Activated naive CD8-positive, alpha-beta T cell (primary cell): ENCODE data around the gene UGT3A2.

ENCODE experiments used
- H3K27ac Mint-ChIP-seq: one replicate; pipeline ENCODE4 v1.8.0; 2021; ENCODE audit warnings: mixed read lengths
- H3K27me3 Mint-ChIP-seq: one replicate; pipeline ENCODE4 v1.8.0; 2021; ENCODE audit warnings: mixed read lengths
- H3K36me3 Mint-ChIP-seq: one replicate; pipeline ENCODE4 v1.8.0; 2021; ENCODE audit warnings: mixed read lengths
- H3K4me1 Mint-ChIP-seq: one replicate; pipeline ENCODE4 v1.8.0; 2021; ENCODE audit warnings: low read depth, mixed read lengths
- H3K4me3 Mint-ChIP-seq: one replicate; pipeline ENCODE4 v1.8.0; 2021; ENCODE audit warnings: mild to moderate bottlenecking, mixed read lengths
- H3K9me3 Mint-ChIP-seq: one replicate; pipeline ENCODE4 v1.8.0; 2021; ENCODE audit warnings: low read depth, mixed read lengths

Gene UGT3A2

GRCh38 chr5:35999547-35999946, 67.1 kb downstream of the UGT3A2 start:
- Mint-ChIP-seq H3K27me3 (peaks cover 1% of the 10 kb centered on the region), H3K36me3 (no peaks in the 10 kb centered on the region), H3K4me3 (no peak overlapping the region), H3K9me3 (no peaks in the 10 kb centered on the region), H3K27ac (no peak overlapping the region), H3K4me1 (no peaks in the 10 kb centered on the region)

GRCh38 chr5:35996076-35996475, 70.6 kb downstream of the UGT3A2 start:
- Mint-ChIP-seq H3K27ac (no peak overlapping the region), H3K4me1 (no peaks in the 10 kb centered on the region), H3K9me3 (no peaks in the 10 kb centered on the region), H3K36me3 (no peaks in the 10 kb centered on the region), H3K27me3 (peaks cover 6% of the 10 kb centered on the region), H3K4me3 (no peak overlapping the region)

DNA sequence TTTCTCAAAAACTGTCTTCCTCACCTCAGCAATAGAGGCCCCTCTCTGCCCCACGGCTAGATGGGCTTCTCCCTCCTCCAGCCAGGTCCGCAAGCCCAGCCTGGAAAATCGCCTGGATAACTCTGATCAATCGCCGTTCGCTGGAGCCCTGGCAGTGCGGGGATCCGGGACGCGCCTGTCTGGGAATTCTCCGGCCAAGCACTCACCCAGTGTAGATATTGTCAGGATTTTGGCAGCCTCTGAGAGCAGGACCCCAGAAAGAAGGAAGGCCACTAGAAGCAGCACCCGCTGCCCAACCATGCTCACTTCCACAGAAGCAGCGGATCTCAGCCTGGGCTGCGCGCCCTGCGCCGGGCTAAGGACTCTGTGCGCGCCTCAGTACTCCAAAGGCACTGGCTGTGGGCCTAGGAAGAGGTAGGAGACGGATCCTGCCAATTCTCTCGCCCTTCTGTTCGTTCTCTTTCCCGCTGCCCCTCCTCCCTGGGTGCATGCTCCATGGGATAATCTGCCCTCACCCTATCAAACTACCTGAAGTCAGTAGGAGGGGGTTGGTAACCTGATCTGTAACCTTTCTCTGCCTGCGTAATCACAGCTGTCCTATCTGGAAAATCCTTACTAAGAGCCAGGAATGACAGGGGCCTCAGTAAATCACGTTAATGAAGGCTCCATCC, 75.6 kb downstream of the UGT3A2 start, which contains the start of gene UGT3A1:
Gene UGT3A1 (minus strand): TSS at position 450 of the 671 bp plus-strand sequence. CDS start 150 bp downstream, at position 300.
- Mint-ChIP-seq H3K4me1 (no peaks in the 10 kb centered on the region), H3K27me3 (peaks cover 11% of the 10 kb centered on the region), H3K36me3 (no peaks in the 10 kb centered on the region), H3K9me3 (no peaks in the 10 kb centered on the region), H3K27ac (no peak within 1 kb of the TSS), H3K4me3 (no peak within 1 kb of the TSS)

- Mint-ChIP-seq H3K9me3 (no peaks in the 10 kb centered on the region), H3K4me3 (no peak overlapping the region), H3K27me3 (peaks cover 13% of the 10 kb centered on the region), H3K36me3 (no peaks in the 10 kb centered on the region), H3K4me1 (no peaks in the 10 kb centered on the region), H3K27ac (no peak overlapping the region)
Measured at GRCh38 chr5:35990520-35990919, 76.2 kb downstream of the UGT3A2 start.

GRCh38 chr5:35988529-35988928, 78.2 kb downstream of the UGT3A2 start:
- no peaks in the 10 kb centered on the region for H3K36me3 Mint-ChIP-seq
- H3K9me3 Mint-ChIP-seq, result no peaks in the 10 kb centered on the region
- no peaks in the 10 kb centered on the region for H3K4me1 Mint-ChIP-seq
- H3K4me3 Mint-ChIP-seq, result no peak overlapping the region
- H3K27me3 Mint-ChIP-seq, result peaks cover 13% of the 10 kb centered on the region
- H3K27ac Mint-ChIP-seq, result no peak overlapping the region

GRCh38 chr5:35987776-35988175, 78.9 kb downstream of the UGT3A2 start:
- no peak overlapping the region for H3K4me3 Mint-ChIP-seq
- H3K9me3 Mint-ChIP-seq, result peaks cover 2% of the 10 kb centered on the region
- no peaks in the 10 kb centered on the region for H3K4me1 Mint-ChIP-seq
- peaks cover 12% of the 10 kb centered on the region for H3K27me3 Mint-ChIP-seq
- H3K27ac Mint-ChIP-seq, result no peak overlapping the region
- H3K36me3 Mint-ChIP-seq, result peaks cover 1% of the 10 kb centered on the region
